Muscle layer of duodenum (tissue), 2 donors: Measurements from ENCODE around the gene TIMM23.
"Not testable (repeated sequence)": the region's sequence is repeated elsewhere in the genome, so short reads cannot be mapped to it uniquely, and the experiment has no call there.

ENCODE experiments used
- H3K27ac ChIP-seq: one replicate; pipeline ENCODE4 v1.7.0; 2013; ENCODE audit warnings: mild to moderate bottlenecking, low read length
- H3K27me3 ChIP-seq: one replicate; pipeline ENCODE4 v1.7.0; 2013; ENCODE audit warnings: low read depth, mild to moderate bottlenecking, control low read depth, low read length
- H3K36me3 ChIP-seq, 2 donors: one replicate each; pipeline ENCODE4 v1.7.0; 2013; ENCODE audit warnings: low read length in 2 of 2, control low read depth in 1 of 2, mild to moderate bottlenecking in 1 of 2; ENCODE audit not compliant: insufficient read depth in 2 of 2, control insufficient read depth in 1 of 2
- H3K4me1 ChIP-seq, 2 donors: one replicate each; pipeline ENCODE4 v1.7.0; 2013; ENCODE audit warnings: low read length in 2 of 2, mild to moderate bottlenecking in 2 of 2, control low read depth in 1 of 2, moderate library complexity in 1 of 2; ENCODE audit not compliant: insufficient read depth in 2 of 2, control insufficient read depth in 1 of 2
- H3K4me3 ChIP-seq, 2 donors: one replicate each; pipeline ENCODE4 v1.7.0; 2013; ENCODE audit warnings: low read length in 2 of 2, low read depth in 1 of 2, mild to moderate bottlenecking in 1 of 2
- H3K9me3 ChIP-seq, 2 donors: one replicate each; pipeline ENCODE4 v1.7.0; 2013; ENCODE audit warnings: low read length in 2 of 2, control low read depth in 1 of 2, mild to moderate bottlenecking in 1 of 2; ENCODE audit not compliant: control insufficient read depth in 1 of 2
- donor health status: healthy.

TIMM23 gene

GRCh38 chr10:45997994-45998763 is 25.9 kb downstream of the TIMM23 start:
- no peaks in the 10 kb centered on the region for H3K9me3 ChIP-seq
- peaks cover 29 to 30% of the 10 kb centered on the region in 2 donors for H3K36me3 ChIP-seq
- H3K4me3 ChIP-seq = no peak overlapping the region
- H3K27me3 ChIP-seq = no peaks in the 10 kb centered on the region
- no peak overlapping the region for H3K27ac ChIP-seq
- no peaks in the 10 kb centered on the region for H3K4me1 ChIP-seq

GRCh38 chr10:45999955-46000354 is 27.7 kb downstream of the TIMM23 start:
- H3K36me3 ChIP-seq = peaks cover 34 to 47% of the 10 kb centered on the region in 2 donors

GRCh38 chr10:46000538-46000937 is 28.2 kb downstream of the TIMM23 start:
- H3K4me3 ChIP-seq = no peak overlapping the region
- H3K27ac ChIP-seq = no peak overlapping the region
- H3K27me3 ChIP-seq = no peaks in the 10 kb centered on the region
- peaks cover 36 to 53% of the 10 kb centered on the region in 2 donors for H3K36me3 ChIP-seq
- no peaks in the 10 kb centered on the region for H3K4me1 ChIP-seq
- H3K9me3 ChIP-seq = no peaks in the 10 kb centered on the region

More at GRCh38 chr10:45999955-46000354, 27.7 kb downstream of the TIMM23 start:
- H3K9me3 ChIP-seq, H3K27me3 ChIP-seq, H3K4me1 ChIP-seq, H3K4me3 ChIP-seq, H3K27ac ChIP-seq: not testable (repeated sequence)

GRCh38 chr10:46001187-46001756 is 29.0 kb downstream of the TIMM23 start:
- Histone ChIP-seq H3K27ac (no peak overlapping the region), H3K27me3 (no peaks in the 10 kb centered on the region), H3K9me3 (no peaks in the 10 kb centered on the region), H3K4me1 (no peaks in the 10 kb centered on the region), H3K36me3 (peaks cover 41 to 56% of the 10 kb centered on the region in 2 donors), H3K4me3 (no peak overlapping the region)

GRCh38 chr10:46002189-46002687 is 29.9 kb downstream of the TIMM23 start:
- H3K36me3 ChIP-seq = peaks cover 41 to 65% of the 10 kb centered on the region in 2 donors
- not testable (repeated sequence) for H3K27me3 ChIP-seq, H3K4me1 ChIP-seq, H3K27ac ChIP-seq, H3K4me3 ChIP-seq, H3K9me3 ChIP-seq

GRCh38 chr10:46002916-46003693 is 30.8 kb downstream of the TIMM23 start:
- Histone ChIP-seq H3K27me3 (no peaks in the 10 kb centered on the region), H3K4me3 (no peak overlapping the region), H3K4me1 (no peaks in the 10 kb centered on the region), H3K27ac (no peak overlapping the region), H3K9me3 (no peaks in the 10 kb centered on the region), H3K36me3 (peaks cover 41 to 73% of the 10 kb centered on the region in 2 donors)

- H3K27me3 ChIP-seq = no peaks in the 10 kb centered on the region
- no peaks in the 10 kb centered on the region for H3K9me3 ChIP-seq
- no peak overlapping the region for H3K4me3 ChIP-seq
- H3K27ac ChIP-seq = no peak overlapping the region
- H3K36me3 ChIP-seq = peaks cover 51 to 85% of the 10 kb centered on the region in 2 donors
- no peaks in the 10 kb centered on the region for H3K4me1 ChIP-seq
Measured at GRCh38 chr10:46004963-46005362, 32.7 kb downstream of the TIMM23 start.

GRCh38 chr10:46005383-46005782 is 33.1 kb downstream of the TIMM23 start:
- H3K9me3 ChIP-seq = no peaks in the 10 kb centered on the region
- H3K36me3 ChIP-seq = peaks cover 55 to 85% of the 10 kb centered on the region in 2 donors
- no peaks in the 10 kb centered on the region for H3K4me1 ChIP-seq
- H3K4me3 ChIP-seq = no peak overlapping the region
- no peak overlapping the region for H3K27ac ChIP-seq
- H3K27me3 ChIP-seq = no peaks in the 10 kb centered on the region

- H3K36me3 ChIP-seq = peaks cover 53 to 89% of the 10 kb centered on the region in 2 donors
- H3K4me3 ChIP-seq = no peak overlapping the region
- H3K27ac ChIP-seq = peak overlapping the region; percentile 6
- no peaks in the 10 kb centered on the region for H3K27me3 ChIP-seq
- no peaks in the 10 kb centered on the region for H3K4me1 ChIP-seq
- H3K9me3 ChIP-seq = no peaks in the 10 kb centered on the region
Measured at GRCh38 chr10:46006219-46006618, 33.9 kb downstream of the TIMM23 start.

- Histone ChIP-seq H3K4me3 (no peak overlapping the region), H3K36me3 (peaks cover 66% of the 10 kb centered on the region in 2 donors), H3K27ac (no peak overlapping the region), H3K4me1 (peaks cover 0 to 2% of the 10 kb centered on the region in 2 donors), H3K27me3 (no peaks in the 10 kb centered on the region), H3K9me3 (no peaks in the 10 kb centered on the region)
Measured at GRCh38 chr10:46012746-46013145, 40.5 kb downstream of the TIMM23 start.

GRCh38 chr10:46014206-46014605 is 41.9 kb downstream of the TIMM23 start:
- Histone ChIP-seq H3K4me3 (no peak overlapping the region), H3K36me3 (peaks cover 51 to 54% of the 10 kb centered on the region in 2 donors), H3K27me3 (no peaks in the 10 kb centered on the region), H3K9me3 (no peaks in the 10 kb centered on the region), H3K27ac (no peak overlapping the region), H3K4me1 (peaks cover 9 to 16% of the 10 kb centered on the region in 2 donors)
